Dedifferentiated amniotic fluid mesenchymal stem cell (primary cell): Measurements from ENCODE around the gene DPH1.

Experiments used
- DNase-seq: peaks from one replicate; pipeline ENCODE4 v3.0.0-alpha.2; 2016; ENCODE audit errors: extremely low spot score

DPH1 gene

DNA sequence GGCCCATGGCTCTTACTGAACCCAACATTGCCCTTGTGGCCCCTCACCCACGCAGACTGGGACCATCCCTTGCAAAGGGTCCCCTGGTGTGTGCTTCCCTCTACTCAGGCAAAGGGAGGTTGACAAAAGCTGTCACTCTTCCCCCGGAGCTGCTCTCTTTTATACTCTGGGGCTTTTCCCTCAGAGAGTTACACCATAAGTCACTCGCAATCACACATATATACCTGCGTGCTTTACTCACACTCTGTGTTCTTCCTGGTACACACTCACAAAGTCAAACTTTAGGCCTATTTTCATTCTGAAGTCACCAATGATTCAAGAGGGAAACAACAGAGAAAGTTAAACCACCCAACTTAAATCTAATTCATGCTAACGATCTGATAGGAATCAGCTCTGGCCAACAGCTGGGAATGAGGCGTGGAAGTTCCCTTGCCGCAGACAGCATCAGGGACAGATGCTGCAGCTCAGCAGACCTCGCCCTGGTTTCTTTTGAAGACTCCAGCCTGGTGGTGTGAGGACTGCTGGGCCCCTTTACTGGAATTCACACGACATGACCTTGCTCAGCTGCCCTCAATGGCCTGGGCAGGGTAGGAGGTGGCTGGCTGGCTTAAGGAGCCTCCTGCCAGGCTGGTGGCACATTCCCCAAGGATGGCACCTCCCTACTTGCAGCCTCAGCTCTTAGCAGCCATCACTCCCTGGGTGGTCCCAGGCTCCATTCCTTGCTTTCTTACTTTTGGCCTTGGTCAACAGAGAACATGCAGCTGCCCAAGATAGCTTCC, 52.2 kb downstream of the DPH1 start:
- no peak for DNase-seq

DNA sequence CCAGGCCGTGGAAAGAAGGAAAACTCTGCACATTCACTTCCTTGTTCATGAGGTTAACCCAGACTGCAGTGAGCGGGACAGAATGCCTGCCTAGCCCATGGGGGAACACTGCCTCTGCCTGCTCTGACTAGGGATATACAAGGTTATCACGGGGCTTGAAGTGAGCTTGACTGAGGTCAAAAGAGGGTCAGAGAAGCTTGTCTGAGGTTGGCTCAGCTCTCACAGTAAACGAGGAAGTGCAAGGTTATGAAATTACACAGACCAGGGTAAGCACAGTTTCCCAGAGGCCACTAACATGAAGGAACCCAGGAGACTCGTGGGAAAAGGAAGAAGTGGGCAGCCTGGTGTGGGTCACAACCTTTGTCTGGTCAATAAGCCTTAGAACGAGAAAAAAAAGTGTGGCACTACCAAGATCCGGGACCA, 53.7 kb downstream of the DPH1 start:
- no peak for DNase-seq

DNA sequence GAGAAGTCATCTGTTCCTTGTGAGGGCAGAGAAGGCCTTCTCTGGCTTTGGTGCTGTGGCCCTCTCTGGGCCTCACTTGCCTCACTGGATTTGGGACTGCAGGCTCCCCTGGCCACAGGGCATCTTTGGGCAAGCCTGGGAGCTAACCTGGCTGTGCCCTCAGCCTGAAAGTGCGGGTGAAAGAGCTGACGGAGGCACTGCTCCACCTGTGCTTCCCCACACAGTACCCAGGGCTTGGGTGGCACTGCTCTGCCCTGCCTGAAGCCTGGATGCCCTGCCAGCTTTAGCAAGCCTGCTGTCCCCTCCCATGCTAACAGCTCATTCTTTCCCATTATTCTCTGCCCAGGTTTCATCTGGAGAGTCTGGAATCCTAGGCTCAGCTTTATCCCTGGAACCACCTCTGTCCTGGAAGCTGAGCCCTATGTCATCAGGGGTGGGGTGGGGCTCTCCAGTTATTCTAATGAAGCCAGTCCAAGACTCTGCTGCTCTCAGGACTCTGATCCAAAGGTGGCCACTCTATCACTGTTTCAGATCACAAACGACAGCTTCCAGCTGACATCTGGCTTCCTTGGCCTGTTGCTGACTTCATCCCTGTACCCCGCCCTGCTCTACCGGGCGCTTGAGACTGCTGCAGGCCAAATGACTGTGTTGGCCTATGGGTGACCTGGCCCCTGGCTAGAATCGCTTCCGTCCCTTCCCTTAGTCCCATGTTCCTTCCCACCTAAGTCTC, 54.2 kb downstream of the DPH1 start:
- DNase-seq, result peak; percentile 30

DNA sequence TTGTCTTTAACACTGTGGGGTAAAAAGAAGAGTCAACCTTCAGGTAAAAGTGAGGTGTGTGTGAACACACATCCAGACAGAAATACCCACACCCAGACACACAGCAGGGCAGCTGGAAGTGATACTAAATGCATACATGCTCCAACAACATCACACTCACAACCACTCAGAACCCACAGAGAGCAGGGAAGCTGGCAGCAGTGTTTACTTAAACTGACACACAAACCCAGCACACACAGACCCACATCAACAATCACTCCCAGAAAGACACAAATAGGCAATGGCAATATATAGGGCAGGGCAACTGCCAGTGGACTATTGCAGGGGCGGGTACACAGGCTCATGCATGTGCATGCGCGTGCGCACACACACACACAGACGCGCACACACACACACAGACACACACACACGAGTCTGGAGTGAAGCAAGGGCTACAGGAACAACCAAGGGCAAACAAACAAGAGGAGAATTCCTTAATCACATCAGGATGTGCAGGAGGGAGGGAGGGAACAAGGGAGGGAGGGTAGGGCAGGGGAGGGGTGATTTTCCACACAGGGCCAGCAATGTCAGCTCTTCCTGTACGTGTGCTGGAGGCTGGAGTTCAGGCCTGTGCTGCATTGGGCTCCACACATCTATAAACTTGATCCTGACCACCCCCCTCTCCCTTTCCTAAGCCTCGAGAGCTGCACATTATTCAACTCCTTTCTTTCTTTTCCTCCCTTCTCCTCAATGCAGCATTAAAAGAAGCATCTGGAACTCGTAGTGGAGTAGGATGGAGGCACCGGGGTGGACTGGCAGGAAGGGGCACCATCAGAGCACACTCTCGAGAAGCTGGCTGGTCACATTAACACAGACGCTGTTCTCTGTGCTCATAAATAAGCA, 55.1 kb downstream of the DPH1 start:
- DNase-seq, result peak; percentile 58

DNA sequence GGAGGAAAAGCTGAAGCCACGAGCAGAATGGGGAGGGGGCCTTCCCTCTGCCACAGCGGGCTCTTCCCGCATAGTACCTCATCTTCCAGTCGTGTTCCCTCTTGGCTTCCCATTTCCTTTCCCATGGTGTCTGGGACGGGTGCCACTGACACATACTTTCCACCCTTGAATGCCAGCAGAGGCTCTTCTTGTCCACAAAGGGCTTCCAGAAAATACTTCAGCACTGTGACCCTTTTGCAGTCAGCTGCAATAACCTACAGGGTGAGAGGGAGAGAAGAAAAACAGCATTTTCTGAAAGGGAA, 55.6 kb downstream of the DPH1 start:
- no peak for DNase-seq

DNA sequence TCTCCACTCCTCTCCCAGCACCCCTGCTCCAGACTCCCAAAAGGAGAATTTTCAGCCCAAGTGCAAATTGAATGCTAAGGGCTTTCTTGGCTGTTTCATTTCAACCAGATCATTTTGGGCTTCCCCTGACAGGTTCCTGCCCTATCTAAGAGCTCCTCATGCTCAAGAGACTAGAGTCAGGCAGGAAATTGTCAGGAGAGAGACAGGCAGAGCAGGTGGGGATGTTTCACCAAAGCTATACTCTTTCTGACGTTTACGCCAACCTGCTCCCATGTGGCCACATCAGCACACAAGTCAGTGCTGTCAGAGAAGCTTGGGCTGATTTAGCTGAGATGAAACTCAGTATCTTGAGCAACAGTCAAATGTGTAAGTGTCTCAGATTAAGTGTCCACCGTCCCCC, 56.4 kb downstream of the DPH1 start:
- DNase-seq, result no peak

DNA sequence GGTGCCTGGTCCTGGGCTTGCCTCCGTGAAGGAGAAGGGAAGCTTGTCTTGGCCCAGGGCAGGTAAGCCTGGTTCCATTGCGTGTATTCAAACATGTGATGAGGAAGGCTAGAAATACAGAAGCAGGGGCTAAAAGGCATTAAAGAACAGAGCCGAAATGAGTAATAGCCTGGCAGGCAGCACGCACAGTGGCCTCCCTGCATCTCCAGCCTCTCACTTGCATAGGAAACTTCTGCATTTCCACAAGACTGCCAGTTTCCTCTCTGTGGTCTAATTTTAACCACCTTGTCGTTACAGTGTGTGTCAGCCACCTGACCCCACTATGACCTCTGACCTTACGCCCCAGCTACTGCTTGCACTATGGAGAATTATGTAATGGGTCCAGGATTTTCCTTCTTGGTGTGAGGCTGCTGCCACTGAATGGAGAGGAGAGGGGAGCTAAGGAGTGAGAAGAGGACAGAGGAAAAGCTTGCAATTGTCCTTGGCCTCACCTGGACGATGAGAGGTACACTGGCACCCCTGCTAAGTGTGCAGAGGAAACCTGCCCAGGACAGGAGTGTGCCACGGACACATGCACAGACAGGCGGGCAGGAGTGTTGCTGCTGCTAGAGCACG, 57.8 kb downstream of the DPH1 start:
- DNase-seq, result no peak

DNA sequence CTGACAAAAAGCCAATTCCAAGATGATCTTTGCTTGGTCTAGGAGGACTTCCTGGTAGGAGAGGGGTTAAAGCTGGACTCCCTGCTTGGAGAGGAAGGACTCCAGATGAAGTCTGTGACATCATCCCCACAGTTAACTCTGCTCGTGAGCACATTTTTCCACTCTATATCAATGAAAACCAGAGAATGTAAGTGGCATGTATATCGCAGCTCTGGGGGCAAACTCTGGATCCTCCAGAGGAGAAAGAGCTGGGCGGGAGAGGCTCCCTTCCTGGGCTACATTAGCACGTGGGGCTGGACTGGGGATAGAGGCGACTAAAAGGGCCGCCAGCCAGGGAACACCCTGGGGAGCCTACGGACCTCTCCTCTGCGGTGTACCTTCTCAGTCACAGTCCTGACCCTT, 59.1 kb downstream of the DPH1 start:
- peak; percentile 61 for DNase-seq

DNA sequence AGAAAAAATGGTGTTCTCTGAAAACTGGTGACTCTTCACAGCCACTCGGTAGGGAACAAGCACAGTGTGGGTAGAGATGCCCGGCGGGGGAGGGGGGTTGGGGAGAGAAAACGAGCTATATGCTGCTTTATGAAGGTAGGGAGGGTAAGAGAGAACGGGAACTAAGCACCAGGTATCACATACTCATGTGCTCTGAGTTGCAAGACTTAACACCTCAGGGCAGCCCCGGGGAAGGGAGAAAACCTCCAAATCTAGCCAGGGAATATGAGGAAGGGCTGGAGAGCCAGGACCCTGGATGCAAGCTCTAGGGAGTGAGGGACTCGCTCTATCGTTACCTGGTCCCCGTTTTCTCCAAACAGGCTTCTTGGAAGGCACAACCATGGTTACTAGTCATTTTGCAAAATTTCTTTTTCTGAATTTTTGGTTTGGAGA, 60.3 kb downstream of the DPH1 start:
- no peak for DNase-seq

DNA sequence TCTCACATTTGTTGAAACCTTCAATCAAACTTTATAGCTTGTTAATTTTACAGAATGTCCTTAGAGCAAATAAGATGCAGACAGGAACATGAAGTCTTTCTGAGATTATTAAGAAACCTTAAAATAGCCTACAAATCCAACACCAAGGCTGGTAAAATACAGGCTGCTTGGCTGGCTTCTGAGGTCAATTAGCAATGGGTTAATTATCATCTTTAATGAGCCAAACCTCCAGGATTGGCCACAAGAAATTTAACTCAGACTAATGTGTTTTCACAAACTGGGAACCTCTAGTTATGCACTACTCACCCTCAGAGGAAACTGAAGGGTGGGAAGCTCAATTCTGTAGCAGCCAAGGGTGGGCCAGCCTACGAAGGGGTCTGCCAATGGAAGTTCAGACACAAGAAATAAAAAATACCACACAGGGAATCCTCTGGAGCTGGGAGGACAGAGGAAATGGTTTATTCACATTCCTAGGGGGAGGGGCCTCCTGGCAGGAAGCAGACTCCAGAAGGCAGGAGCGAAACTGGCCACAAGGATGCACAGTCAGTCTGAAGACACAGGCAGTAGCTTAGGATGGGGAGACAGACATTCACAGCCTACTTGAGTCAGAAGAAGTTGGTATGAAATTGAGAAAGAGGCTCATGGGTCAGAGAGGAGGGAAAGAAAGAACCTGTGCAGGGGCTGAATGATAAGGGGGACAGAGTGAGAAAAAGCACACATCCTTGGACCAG, 61.0 kb downstream of the DPH1 start:
- DNase-seq, result peak; percentile 83

DNA sequence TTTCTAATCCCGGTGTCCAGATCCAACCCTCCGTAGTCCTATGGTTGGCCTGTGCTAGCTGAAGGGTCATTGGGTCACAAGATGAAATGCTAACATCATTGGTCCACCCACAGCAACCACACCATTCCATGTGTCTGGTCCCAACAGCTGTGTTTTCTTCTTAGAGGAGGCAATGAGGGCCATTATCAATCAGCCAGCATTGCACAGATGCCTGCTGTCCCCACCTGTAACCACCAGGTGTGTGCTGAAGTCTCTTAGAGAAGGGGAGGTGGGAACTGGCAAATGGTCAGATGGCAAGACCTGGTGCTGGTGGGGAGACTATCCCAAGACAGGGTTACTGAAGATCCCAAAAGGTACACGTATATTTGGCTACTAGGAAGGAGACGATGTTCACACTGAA, 62.3 kb downstream of the DPH1 start:
- no peak for DNase-seq

DNA sequence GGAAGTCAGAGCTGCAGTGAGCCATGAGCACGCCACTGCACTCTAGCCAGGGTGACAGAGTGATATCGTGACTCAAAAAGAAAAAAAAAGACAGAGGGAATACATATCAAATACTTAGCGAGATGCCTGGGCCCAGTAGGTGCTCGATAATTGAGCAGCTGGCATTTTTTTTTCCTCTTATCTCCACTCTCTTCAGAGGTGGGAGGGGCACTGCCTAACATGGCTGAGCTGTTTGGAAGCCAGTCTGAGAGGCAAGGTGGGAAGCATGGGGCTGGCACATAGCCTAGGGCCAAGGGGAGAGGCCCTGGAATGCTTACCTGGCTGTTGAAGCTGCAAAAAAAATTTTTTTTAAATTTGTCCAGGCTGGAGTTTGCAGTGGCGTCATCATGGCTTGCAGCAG, 63.4 kb downstream of the DPH1 start:
- DNase-seq, result no peak
